Activated CD4-positive, alpha-beta T cell treated with anti-CD3 and anti-CD28 coated beads, Interleukin-10, Interleukin-2, amounts not matched to agents 100 ng/mL and 50 ng/mL, durations not matched to agents 16 hours and 8 hours (primary cell): Measurements from ENCODE around the gene IFT43.

ENCODE experiments used
- DNase-seq: peaks from one replicate; pipeline ENCODE4 v3.0.0-alpha.2; 2020

Gene IFT43

DNA sequence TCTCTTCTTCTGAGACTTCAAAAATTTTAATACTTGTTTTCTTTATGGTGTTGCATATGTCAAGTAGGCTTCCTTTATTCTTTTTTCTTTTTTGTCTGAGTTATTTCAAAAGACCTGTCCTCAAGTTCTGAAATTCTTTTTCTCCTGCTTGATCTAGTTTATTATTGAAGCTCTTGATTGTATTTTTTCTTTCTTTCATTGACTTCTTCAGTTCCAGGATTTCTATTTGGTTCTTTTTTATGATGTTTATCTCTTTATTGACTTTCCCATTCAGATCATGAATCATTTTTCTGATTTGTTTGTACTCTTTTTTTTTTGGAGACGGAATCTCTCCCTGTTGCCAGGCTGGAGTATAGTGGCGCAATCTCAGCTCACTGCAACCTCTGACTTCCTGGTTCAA, 34.1 kb downstream of the IFT43 start:
- no peak for DNase-seq

GRCh38 chr14:76022991-76023390, 37.4 kb downstream of the IFT43 start:
- no peak for DNase-seq

- DNase-seq: no peak
These were observed 38.2 kb downstream of the IFT43 start for GRCh38 chr14:76023757-76024156.

DNA sequence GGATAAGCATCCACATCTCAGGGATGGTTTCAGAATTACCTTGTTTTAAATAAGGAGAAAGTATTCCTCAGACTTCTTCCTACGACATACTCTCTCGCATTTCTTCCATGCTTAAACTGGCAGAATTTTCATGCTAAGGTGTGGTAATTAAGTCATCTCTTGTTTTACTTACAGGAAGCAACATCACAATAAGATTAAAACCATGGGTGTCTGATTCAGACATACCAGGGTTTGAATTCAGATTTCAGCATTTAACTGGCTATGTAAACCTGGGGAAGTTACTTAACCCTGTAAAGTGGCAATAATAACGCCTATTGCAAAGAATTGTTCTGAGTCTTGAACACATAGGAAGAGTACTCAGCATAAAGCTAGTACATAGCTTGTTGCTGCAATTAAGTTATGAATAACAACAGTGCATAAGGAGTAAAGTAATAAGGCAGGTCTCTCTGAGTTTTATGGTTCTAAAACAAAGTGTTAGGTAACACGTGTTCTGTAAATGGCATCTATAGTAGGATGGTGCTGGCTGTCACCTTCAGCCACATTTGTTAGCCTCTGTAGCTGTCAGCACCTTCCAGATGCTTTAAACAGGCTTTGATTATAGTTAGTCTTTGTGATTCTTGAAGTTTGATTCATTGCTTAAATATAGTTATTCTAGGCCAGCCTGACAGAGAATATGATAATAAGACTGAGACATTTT, 38.8 kb downstream of the IFT43 start:
- no peak for DNase-seq

DNA sequence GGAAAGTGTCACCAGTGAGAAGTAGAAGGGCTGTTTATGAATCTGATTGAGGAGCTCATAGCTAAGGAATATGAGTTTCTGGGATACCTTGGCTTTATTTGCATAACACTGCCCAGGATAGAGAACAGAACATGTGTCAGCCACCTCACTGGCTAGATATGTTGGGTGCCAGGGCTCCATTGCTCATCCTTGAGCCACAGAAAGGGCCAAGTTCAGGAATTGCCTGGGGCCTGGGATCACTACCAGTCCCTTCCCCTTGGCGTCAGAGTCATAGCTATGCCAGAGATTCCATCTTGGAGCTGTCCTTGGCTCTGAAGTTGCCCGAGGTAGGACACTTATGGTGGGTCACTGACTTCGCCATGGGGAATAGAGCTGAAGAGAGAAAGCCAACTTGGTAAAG, 49.0 kb downstream of the IFT43 start:
- DNase-seq: no peak

DNA sequence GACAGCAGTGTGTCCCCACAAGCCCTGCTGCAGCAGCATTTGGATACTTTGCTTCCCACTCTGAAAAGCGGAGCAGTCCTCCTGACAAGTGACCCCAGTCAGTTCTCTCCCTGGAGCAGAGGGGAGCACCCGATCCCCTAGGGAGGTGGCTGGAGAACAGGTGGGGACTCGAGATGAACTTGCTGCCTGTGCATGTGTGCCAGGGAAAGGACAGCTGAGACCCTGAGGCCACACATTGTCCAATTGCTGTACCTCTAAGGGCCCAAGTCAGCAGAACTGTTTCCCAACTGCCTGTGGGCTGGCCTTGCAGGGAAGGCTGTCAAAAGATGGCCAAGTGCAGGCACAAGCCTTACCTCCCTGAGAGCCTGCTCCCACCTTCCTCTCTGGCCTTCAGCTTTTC, 55.1 kb downstream of the IFT43 start:
- DNase-seq: no peak

GRCh38 chr14:76045773-76046172, 60.2 kb downstream of the IFT43 start:
- no peak for DNase-seq

DNA sequence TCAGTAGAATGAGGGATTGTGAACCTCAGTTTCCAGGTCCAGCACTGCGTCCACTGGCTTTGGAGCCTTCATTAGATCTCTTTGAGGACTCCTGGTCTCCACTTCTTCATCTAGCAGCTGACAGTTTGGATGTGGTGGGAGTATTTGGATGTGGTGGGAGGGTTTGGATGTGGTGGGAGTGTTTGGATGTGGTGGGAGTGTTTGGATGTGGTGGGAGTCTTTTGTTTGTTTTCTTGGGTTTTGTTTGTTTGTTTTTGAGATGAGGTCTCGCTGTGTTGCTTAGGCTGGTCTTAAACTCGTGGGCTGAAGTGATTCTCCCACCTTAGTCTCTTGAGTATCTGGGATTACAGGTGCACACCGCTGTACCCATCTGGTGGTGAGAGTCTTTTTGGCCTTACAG, 64.7 kb downstream of the IFT43 start:
- no peak for DNase-seq

- DNase-seq: peak; percentile 65
These were observed 65.3 kb downstream of the IFT43 start for GRCh38 chr14:76050797-76051392.

DNA sequence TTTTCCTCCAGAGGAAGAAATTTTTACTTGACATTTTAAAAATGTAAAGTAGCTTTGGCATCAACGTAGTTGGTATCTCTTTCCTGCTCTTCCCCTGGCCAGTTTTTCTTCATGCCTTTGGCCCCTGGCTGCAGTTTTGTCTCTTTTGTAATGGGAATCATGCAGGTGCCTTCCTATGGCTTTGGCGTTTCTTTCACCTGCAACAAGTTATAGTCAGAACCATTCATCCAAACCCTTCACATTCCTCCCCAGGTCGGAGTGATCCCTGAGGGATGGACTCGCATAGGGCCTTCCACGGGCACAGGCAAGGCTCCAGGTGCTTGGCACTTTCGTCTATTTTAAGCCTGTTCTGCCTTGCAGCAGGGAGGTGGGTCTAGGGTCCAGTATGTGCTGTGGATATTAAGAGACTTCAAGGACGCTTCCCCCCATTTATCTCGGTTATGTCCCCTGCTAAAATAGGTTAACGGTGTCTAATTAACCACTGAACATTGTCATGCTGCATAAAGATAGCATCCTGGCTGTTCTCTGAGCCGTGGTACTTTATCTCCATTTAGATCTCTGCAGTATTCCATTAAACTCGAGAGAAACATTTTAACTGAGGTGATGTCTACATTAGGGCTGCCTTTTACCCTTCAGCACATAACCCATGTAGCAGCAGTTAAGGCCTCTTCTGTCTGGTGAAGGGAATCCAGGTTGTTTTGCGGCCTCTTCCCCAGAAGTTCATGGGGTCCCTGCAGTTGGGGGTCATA, 66.3 kb downstream of the IFT43 start:
- DNase-seq: no peak

GRCh38 chr14:76053572-76054355, 68.2 kb downstream of the IFT43 start:
- DNase-seq: no peak

GRCh38 chr14:76055330-76055729, 69.8 kb downstream of the IFT43 start:
- no peak for DNase-seq

- no peak for DNase-seq
These were observed 70.6 kb downstream of the IFT43 start for GRCh38 chr14:76056128-76056527.

DNA sequence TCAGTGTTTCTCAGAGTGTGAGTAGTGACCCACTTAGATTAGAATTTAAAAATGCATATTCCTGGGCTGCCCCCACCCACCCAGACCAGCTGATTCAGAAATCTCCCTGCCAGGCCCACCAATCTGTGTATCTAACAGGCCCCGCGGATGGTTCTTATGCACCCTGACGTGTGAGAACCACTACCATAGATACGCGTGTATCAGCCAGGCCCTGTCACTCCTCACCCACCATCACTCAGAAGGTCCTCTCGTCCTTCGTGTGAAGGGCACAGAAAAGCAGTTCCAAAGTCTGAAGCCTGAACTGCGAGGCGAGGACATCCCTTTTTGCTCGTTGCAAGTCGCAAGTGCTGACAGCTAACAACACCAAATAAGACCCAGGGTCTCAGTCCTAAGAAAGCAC, 72.4 kb downstream of the IFT43 start:
- no peak for DNase-seq

DNA sequence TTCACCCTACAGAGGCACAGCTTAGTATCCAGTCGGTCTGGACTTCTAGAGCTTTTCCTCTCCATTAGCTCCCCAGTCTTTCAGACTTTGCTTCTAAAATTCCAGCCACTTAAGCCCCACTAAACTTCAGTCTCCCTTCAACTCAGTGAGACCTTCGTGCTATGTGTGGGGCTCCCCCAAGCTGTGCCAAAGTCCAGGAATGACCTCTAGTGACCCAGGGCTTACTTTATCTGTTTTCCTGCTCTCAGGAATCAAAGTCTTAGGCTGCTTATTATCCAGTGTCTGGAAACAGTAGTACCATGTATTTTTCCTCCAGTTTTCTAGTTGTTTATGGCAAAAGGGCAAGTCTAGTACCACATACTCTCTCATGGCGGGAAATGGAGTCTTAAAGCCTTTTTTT, 77.8 kb downstream of the IFT43 start:
- DNase-seq: no peak

DNA sequence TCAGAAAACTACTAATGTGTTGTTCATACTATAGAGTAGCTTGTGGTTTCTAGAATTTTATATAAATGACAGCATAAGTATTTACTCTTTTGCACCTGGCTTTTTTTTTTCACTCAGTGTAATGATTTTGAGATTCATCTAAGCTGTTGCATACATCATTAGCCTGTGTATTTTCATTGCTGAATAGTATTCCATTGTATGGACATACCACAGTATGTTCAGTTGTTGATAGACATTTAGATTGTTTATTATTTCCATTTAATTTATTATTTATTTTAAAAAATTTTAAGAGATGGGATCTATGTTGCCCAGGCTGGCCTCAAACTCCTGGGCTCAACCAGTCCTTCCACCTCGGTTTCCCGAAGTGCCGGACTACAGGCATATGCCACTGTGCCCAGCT, 80.0 kb downstream of the IFT43 start:
- DNase-seq: no peak

- DNase-seq: no peak
These were observed 82.0 kb downstream of the IFT43 start for GRCh38 chr14:76067536-76067935.

DNA sequence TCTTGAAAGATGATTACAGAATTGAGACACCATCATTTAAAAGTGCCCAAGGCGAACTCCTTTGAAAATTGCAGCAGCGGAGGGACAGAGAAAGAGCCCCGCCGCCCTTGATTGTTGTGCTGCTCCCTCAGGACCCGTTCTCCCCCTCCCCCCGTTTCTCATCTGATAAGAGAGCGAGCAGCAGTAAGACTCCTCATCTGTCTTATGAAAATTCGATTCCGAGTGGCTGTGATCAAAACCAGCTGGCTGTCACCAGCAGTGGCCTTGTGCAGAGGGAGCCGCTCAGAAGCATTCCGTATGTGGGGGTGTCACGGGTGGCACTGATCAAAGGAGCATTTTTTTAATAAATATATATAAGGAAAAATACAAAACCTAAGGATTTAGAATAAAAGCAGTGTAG, 88.2 kb downstream of the IFT43 start:
- no peak for DNase-seq

- no peak for DNase-seq
These were observed 91.8 kb downstream of the IFT43 start for GRCh38 chr14:76077340-76077739.

GRCh38 chr14:76078501-76078900, 92.9 kb downstream of the IFT43 start:
- no peak for DNase-seq

GRCh38 chr14:76080025-76080424, 94.5 kb downstream of the IFT43 start:
- DNase-seq: no peak

GRCh38 chr14:76080471-76080870, 94.9 kb downstream of the IFT43 start:
- DNase-seq: no peak

- no peak for DNase-seq
These were observed 96.1 kb downstream of the IFT43 start for GRCh38 chr14:76081642-76082041.
